Measurements from ENCODE around the gene MPDU1. TPM values are rescaled to one million over a fixed set of nuclear protein-coding genes. Genes with fewer than 3 reads are reported as not detected.

The MPDU1 gene
- total RNA-seq, 1 experiment from 2014 or later: 34.6 TPM

DNA sequence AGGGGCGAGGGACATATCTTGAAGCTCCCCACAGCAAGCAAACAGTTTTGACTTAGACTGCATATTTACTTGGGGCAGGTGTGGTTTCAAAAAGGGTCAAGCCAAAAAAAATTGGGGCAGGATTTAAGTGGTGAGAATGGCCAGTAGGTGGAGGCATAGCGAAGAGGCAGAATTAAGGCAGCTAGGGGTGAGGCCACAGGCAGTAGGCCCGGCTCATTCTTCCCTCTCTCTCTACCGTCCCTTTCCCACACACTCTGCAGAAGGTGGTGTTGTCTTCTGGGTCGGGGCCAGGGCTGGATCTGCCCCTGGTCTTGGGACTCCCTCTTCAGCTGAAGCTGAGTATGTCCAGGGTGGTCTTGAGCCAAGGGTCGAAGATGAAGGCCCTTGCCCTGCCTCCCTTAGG, 48.8 kb downstream of the MPDU1 start:
- no peak overlapping the region for H3K27ac Mint-ChIP-seq (ENCODE audit: unreplicated experiment)
- peaks cover 8% of the 10 kb centered on the region for H3K36me3 Mint-ChIP-seq (ENCODE audit: insufficient read depth, unreplicated experiment)
- intact Hi-C loops (cut with micrococcal nuclease; ENCODE audit: unreplicated experiment): loop anchor here (5.0 kb wide), 1 partner anchor 55 kb away; the partner anchor contains the start of genes TP53 and WRAP53
- no peak overlapping the region for H3K4me3 Mint-ChIP-seq (ENCODE audit: low read depth, unreplicated experiment)
- BruUV-seq (replicated peaks): no TSS peak
- H3K4me1 Mint-ChIP-seq (ENCODE audit: low read depth, unreplicated experiment): no peaks in the 10 kb centered on the region
- peaks cover 24% of the 10 kb centered on the region for H3K27me3 Mint-ChIP-seq (ENCODE audit: unreplicated experiment)
- no peaks in the 10 kb centered on the region for H3K9me3 Mint-ChIP-seq (ENCODE audit: low read depth, unreplicated experiment)
- peak; percentile 43 for TF ChIP-seq CTCF (IDR thresholded peaks at IDR 0.05; ENCODE audit: unreplicated experiment)
- CTCF ChIA-PET: interaction anchor here (0.5 to 1.3 kb wide), 5 partner anchors 10 to 167 kb away, joined by 3 to 4 read pairs (median 3); no protein-coding TSS in a partner anchor
- peak; percentile 25 for DNase-seq

GRCh38 chr17:7633093-7633492, 49.4 kb downstream of the MPDU1 start:
- intact Hi-C loops (cut with micrococcal nuclease; ENCODE audit: unreplicated experiment): loop anchor here (5.0 kb wide), 1 partner anchor 54 kb away; the partner anchor contains the start of genes TP53 and WRAP53

GRCh38 chr17:7634384-7634783, 50.7 kb downstream of the MPDU1 start:
- CTCF ChIA-PET: no interaction called here

More at GRCh38 chr17:7633093-7633492, 49.4 kb downstream of the MPDU1 start:
- Mint-ChIP-seq H3K9me3 (ENCODE audit: low read depth, unreplicated experiment) (no peaks in the 10 kb centered on the region), H3K4me1 (ENCODE audit: low read depth, unreplicated experiment) (no peaks in the 10 kb centered on the region), H3K36me3 (ENCODE audit: insufficient read depth, unreplicated experiment) (peaks cover 6% of the 10 kb centered on the region), H3K4me3 (ENCODE audit: low read depth, unreplicated experiment) (no peak overlapping the region), H3K27ac (ENCODE audit: unreplicated experiment) (no peak overlapping the region), H3K27me3 (ENCODE audit: unreplicated experiment) (peaks cover 24% of the 10 kb centered on the region)
- TF ChIP-seq CTCF (IDR thresholded peaks at IDR 0.05; ENCODE audit: unreplicated experiment): no peak
- BruUV-seq (replicated peaks): no TSS peak
- DNase-seq: no peak
- CTCF ChIA-PET: interaction anchor here (0.5 to 1.3 kb wide), 5 partner anchors 8 to 168 kb away, joined by 3 to 4 read pairs (median 3); no protein-coding TSS in a partner anchor

DNA sequence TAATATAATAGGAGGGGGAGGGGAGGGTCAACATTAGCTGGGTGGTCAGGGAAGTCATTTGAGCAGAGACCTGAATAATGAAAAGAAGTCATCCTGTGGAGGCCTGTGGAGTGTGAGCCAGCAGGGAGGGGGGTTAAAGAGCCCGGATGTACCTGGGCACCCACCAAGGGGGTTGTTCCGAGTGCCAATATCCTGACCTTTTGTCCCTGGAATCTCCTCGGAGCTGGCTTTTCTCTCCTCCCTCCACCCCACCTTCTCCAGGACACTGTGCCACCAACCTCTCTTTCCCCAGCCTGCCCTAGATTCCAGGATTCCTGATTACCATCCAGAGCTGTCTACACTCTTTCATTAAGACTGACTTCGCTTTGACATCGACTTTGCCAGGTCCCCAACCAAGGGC, 52.5 kb downstream of the MPDU1 start:
- Mint-ChIP-seq H3K4me1 (ENCODE audit: low read depth, unreplicated experiment) (no peaks in the 10 kb centered on the region), H3K36me3 (ENCODE audit: insufficient read depth, unreplicated experiment) (no peaks in the 10 kb centered on the region), H3K4me3 (ENCODE audit: low read depth, unreplicated experiment) (no peak overlapping the region), H3K27me3 (ENCODE audit: unreplicated experiment) (peaks cover 24% of the 10 kb centered on the region), H3K27ac (ENCODE audit: unreplicated experiment) (no peak overlapping the region), H3K9me3 (ENCODE audit: low read depth, unreplicated experiment) (no peaks in the 10 kb centered on the region)
- TF ChIP-seq CTCF (IDR thresholded peaks at IDR 0.05; ENCODE audit: unreplicated experiment): no peak
- intact Hi-C loops (cut with micrococcal nuclease; ENCODE audit: unreplicated experiment): no loop called here
- no peak for DNase-seq
- BruUV-seq (replicated peaks): no TSS peak
- CTCF ChIA-PET: no interaction called here

More at GRCh38 chr17:7634384-7634783, 50.7 kb downstream of the MPDU1 start:
- Mint-ChIP-seq H3K27me3 (ENCODE audit: unreplicated experiment) (peaks cover 24% of the 10 kb centered on the region), H3K36me3 (ENCODE audit: insufficient read depth, unreplicated experiment) (peaks cover 6% of the 10 kb centered on the region), H3K9me3 (ENCODE audit: low read depth, unreplicated experiment) (no peaks in the 10 kb centered on the region), H3K4me3 (ENCODE audit: low read depth, unreplicated experiment) (no peak overlapping the region), H3K27ac (ENCODE audit: unreplicated experiment) (no peak overlapping the region), H3K4me1 (ENCODE audit: low read depth, unreplicated experiment) (no peaks in the 10 kb centered on the region)
- intact Hi-C loops (cut with micrococcal nuclease; ENCODE audit: unreplicated experiment): loop anchor here (5.0 kb wide), 1 partner anchor 53 kb away; the partner anchor contains the start of genes TP53 and WRAP53
- TF ChIP-seq CTCF (IDR thresholded peaks at IDR 0.05; ENCODE audit: unreplicated experiment): no peak
- BruUV-seq (replicated peaks): no TSS peak
- peak; percentile 24 for DNase-seq

Other genes with a start within 250 kb of the MPDU1 start
- gene ACAP1, start 247.3 kb upstream of the MPDU1 start, total RNA-seq (2022): 4.1 TPM in 1 of 2 replicates, not detected in the other
- gene KCTD11, start 231.7 kb upstream of the MPDU1 start, total RNA-seq (2022): 8.5 and 9.9 TPM in 2 replicates
- gene TMEM95, start 228.7 kb upstream of the MPDU1 start, total RNA-seq (2022): not detected in 2 replicates
- gene TNK1, start 202.8 kb upstream of the MPDU1 start, total RNA-seq (2022): 7.0 and 8.6 TPM in 2 replicates
- gene PLSCR3, start 189.3 kb upstream of the MPDU1 start, total RNA-seq (2022): 21.9 and 26.3 TPM in 2 replicates
- gene TMEM256, start 179.8 kb upstream of the MPDU1 start, total RNA-seq (2022): 47.8 and 51.5 TPM in 2 replicates
- gene NLGN2, start 176.0 kb upstream of the MPDU1 start, total RNA-seq (2022): 13.9 and 14.6 TPM in 2 replicates
- not detected in 2 replicates for gene SPEM1, start 163.5 kb upstream of the MPDU1 start, total RNA-seq (2022)
- gene SPEM2, start 158.2 kb upstream of the MPDU1 start, total RNA-seq (2022): not detected in 2 replicates
- gene SPEM3, start 155.0 kb upstream of the MPDU1 start, total RNA-seq (2022): not detected in 2 replicates
- 8.5 TPM in 2 replicates for gene TMEM102, start 148.4 kb upstream of the MPDU1 start, total RNA-seq (2022)
- 1.2 and 2.1 TPM in 2 replicates for gene FGF11, start 144.3 kb upstream of the MPDU1 start, total RNA-seq (2022)
- gene CHRNB1, start 138.8 kb upstream of the MPDU1 start, total RNA-seq (2022): 2.4 and 3.0 TPM in 2 replicates
- 27.2 and 28.1 TPM in 2 replicates for gene ZBTB4, start 104.2 kb upstream of the MPDU1 start, total RNA-seq (2022)
- not detected in 2 replicates for gene SLC35G6, start 102.4 kb upstream of the MPDU1 start, total RNA-seq (2022)
- gene POLR2A, start 99.5 kb upstream of the MPDU1 start, total RNA-seq (2022): 89.0 and 99.3 TPM in 2 replicates
- 7.7 and 8.4 TPM in 2 replicates for gene TNFSF12, start 34.8 kb upstream of the MPDU1 start, total RNA-seq (2022)
- 19.7 and 25.7 TPM in 2 replicates for gene TNFSF13, start 25.1 kb upstream of the MPDU1 start, total RNA-seq (2022)
- gene SENP3, start 21.9 kb upstream of the MPDU1 start, total RNA-seq (2022): 52.0 and 54.3 TPM in 2 replicates
- 28.6 and 50.0 TPM in 2 replicates for gene CD68, start 4.2 kb upstream of the MPDU1 start, total RNA-seq (2022)
- gene SOX15, start 6.2 kb downstream of the MPDU1 start, total RNA-seq (2022): not detected in 2 replicates
- 30.3 and 30.9 TPM in 2 replicates for gene FXR2, start 31.0 kb downstream of the MPDU1 start, total RNA-seq (2022)
- gene SAT2, start 44.0 kb downstream of the MPDU1 start, total RNA-seq (2022): 15.9 and 16.6 TPM in 2 replicates
- gene SHBG, start 46.3 kb downstream of the MPDU1 start, total RNA-seq (2022): 0.39 TPM in 1 of 2 replicates, not detected in the other
- gene ATP1B2, start 67.1 kb downstream of the MPDU1 start, total RNA-seq (2022): not detected in 2 replicates
- gene TP53, start 103.6 kb downstream of the MPDU1 start, total RNA-seq (2022): 98.3 and 119 TPM in 2 replicates
- gene WRAP53, start 104.6 kb downstream of the MPDU1 start, total RNA-seq (2022): 10.1 and 12.9 TPM in 2 replicates
- 0.38 and 0.88 TPM in 2 replicates for gene EFNB3, start 121.3 kb downstream of the MPDU1 start, total RNA-seq (2022)
- 0.26 and 0.51 TPM in 2 replicates for gene DNAH2, start 133.9 kb downstream of the MPDU1 start, total RNA-seq (2022)

Measured in Calu3 (cell line).